ENCODE data around the gene TNIK. TPM values are rescaled to one million over a fixed set of nuclear protein-coding genes. Genes with fewer than 3 reads are reported as not detected.

TNIK gene
- total RNA-seq, 4 donors from 2014 or later = 32.9 to 52.0 (median 40.2) TPM

DNA sequence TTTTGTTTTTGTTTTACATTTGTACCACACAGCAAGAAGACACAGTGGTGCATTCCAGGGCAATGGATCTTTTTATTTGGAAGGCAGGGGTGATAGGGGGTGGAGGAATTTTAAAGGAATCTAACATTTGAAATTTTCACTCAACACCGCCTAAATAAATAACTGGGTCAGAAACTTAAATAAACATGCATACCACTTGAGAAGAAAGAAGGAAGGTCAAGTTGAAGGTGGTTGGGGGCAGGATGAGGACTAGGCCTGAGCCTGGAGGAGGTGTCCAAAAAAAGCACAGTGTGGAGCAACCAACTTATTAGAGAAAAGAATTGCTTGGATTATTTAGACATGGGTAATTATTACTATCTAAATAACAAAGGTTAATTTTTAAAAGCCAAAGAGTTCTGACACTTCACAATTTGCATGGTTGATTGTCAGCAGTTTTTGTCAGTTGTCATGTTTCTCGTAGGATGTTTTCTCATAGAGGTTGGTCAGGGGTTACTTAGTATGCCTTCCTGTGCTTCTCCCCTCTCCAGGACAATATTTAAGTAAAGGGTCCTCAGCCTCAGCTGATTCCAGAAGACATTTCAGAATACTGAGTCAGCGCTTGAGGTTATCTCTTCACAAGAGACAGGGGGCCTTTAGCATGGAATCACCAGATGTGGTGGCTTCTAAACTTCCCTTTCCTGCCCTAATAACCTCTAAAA is 260.0 kb downstream of the TNIK start:
- Histone ChIP-seq H3K4me3 (no peak overlapping the region), H3K4me1 (no peaks in the 10 kb centered on the region), H3K27me3 (no peaks in the 10 kb centered on the region), H3K36me3 (no peaks in the 10 kb centered on the region), H3K9me3 (no peaks in the 10 kb centered on the region), H3K27ac (no peak overlapping the region)
- intact Hi-C loops (cut with DNase I; ENCODE audit: low total_unique reads) (no loop called here), in situ Hi-C loops (cut with MboI; ENCODE audit: low pct_ligation_motif_present in 1 of 4, low pct_unique_long_range_greater_than_20kb in 1 of 4, low sequenced_read_pairs in 3 of 4) (no loop called here)
- 82 to 93% methylated on average over 2 to 3 of the region's 3 CpGs for WGBS, 2 donors (ENCODE audit: low coverage in 1 of 2)
- TF ChIP-seq POLR2A (IDR thresholded peaks at IDR 0.05) = no peak
- TF ChIP-seq POLR2AphosphoS5 (IDR thresholded peaks at IDR 0.05) = no peak
- TF ChIP-seq, protein P1, sequence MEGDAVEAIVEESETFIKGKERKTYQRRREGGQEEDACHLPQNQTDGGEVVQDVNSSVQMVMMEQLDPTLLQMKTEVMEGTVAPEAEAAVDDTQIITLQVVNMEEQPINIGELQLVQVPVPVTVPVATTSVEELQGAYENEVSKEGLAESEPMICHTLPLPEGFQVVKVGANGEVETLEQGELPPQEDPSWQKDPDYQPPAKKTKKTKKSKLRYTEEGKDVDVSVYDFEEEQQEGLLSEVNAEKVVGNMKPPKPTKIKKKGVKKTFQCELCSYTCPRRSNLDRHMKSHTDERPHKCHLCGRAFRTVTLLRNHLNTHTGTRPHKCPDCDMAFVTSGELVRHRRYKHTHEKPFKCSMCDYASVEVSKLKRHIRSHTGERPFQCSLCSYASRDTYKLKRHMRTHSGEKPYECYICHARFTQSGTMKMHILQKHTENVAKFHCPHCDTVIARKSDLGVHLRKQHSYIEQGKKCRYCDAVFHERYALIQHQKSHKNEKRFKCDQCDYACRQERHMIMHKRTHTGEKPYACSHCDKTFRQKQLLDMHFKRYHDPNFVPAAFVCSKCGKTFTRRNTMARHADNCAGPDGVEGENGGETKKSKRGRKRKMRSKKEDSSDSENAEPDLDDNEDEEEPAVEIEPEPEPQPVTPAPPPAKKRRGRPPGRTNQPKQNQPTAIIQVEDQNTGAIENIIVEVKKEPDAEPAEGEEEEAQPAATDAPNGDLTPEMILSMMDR (IDR thresholded peaks at IDR 0.05) = no peak
- no peak for TF ChIP-seq EP300 (IDR thresholded peaks at IDR 0.05; ENCODE audit: low read depth)
- DNase-seq = no peak

- no peak overlapping the region for H3K27ac ChIP-seq
- no peaks in the 10 kb centered on the region for H3K4me1 ChIP-seq
- H3K4me3 ChIP-seq = no peak overlapping the region
- H3K9me3 ChIP-seq = no peaks in the 10 kb centered on the region
- intact Hi-C loops (cut with DNase I; ENCODE audit: low total_unique reads) (no loop called here), in situ Hi-C loops (cut with MboI; ENCODE audit: low pct_ligation_motif_present in 1 of 4, low pct_unique_long_range_greater_than_20kb in 1 of 4, low sequenced_read_pairs in 3 of 4) (no loop called here)
- no peak for DNase-seq
- H3K27me3 ChIP-seq = no peaks in the 10 kb centered on the region
- no peak for TF ChIP-seq EP300 (IDR thresholded peaks at IDR 0.05; ENCODE audit: low read depth)
- no peak for TF ChIP-seq POLR2A (IDR thresholded peaks at IDR 0.05)
- TF ChIP-seq, protein P1 (IDR thresholded peaks at IDR 0.05) = no peak
- TF ChIP-seq POLR2AphosphoS5 (IDR thresholded peaks at IDR 0.05) = no peak
- 84 to 100% methylated on average over 2 to 3 of the region's 3 CpGs for WGBS, 2 donors (ENCODE audit: low coverage in 1 of 2)
- H3K36me3 ChIP-seq = no peaks in the 10 kb centered on the region
Observed at GRCh38 chr3:171199473-171199829, 260.8 kb downstream of the TNIK start.

GRCh38 chr3:171198781-171199472 is 261.3 kb downstream of the TNIK start:
- in situ Hi-C loops (cut with MboI; ENCODE audit: low pct_ligation_motif_present in 1 of 4, low pct_unique_long_range_greater_than_20kb in 1 of 4, low sequenced_read_pairs in 3 of 4) (no loop called here), intact Hi-C loops (cut with DNase I; ENCODE audit: low total_unique reads) (no loop called here)
- H3K4me3 ChIP-seq = no peak overlapping the region
- no peaks in the 10 kb centered on the region for H3K9me3 ChIP-seq
- no peak for DNase-seq
- no peak for TF ChIP-seq POLR2A (IDR thresholded peaks at IDR 0.05)
- no peak for TF ChIP-seq EP300 (IDR thresholded peaks at IDR 0.05; ENCODE audit: low read depth)
- TF ChIP-seq POLR2AphosphoS5 (IDR thresholded peaks at IDR 0.05) = no peak
- TF ChIP-seq, protein P1 (IDR thresholded peaks at IDR 0.05) = no peak
- no peaks in the 10 kb centered on the region for H3K4me1 ChIP-seq
- H3K27me3 ChIP-seq = no peaks in the 10 kb centered on the region
- 80 to 83% methylated on average over 1 to 3 of the region's 3 CpGs for WGBS, 2 donors (ENCODE audit: low coverage in 1 of 2)
- H3K27ac ChIP-seq = no peak overlapping the region
- no peaks in the 10 kb centered on the region for H3K36me3 ChIP-seq

- H3K4me3 ChIP-seq = no peak overlapping the region
- H3K4me1 ChIP-seq = no peaks in the 10 kb centered on the region
- no peaks in the 10 kb centered on the region for H3K36me3 ChIP-seq
- H3K27me3 ChIP-seq = no peaks in the 10 kb centered on the region
- in situ Hi-C loops (cut with MboI; ENCODE audit: low pct_ligation_motif_present in 1 of 4, low pct_unique_long_range_greater_than_20kb in 1 of 4, low sequenced_read_pairs in 3 of 4) = no loop called here
- DNase-seq = no peak
- H3K9me3 ChIP-seq = no peaks in the 10 kb centered on the region
- TF ChIP-seq POLR2A (IDR thresholded peaks at IDR 0.05) (no peak), POLR2AphosphoS5 (IDR thresholded peaks at IDR 0.05) (no peak), EP300 (IDR thresholded peaks at IDR 0.05; ENCODE audit: low read depth) (no peak)
- TF ChIP-seq, protein P1 (IDR thresholded peaks at IDR 0.05) = no peak
- WGBS, 2 donors (ENCODE audit: low coverage in 1 of 2) = 88 to 92% methylated on average over 1 of the region's 1 CpG
- H3K27ac ChIP-seq = no peak overlapping the region
- intact Hi-C loops (cut with DNase I; ENCODE audit: low total_unique reads) = no loop called here
Observed at GRCh38 chr3:171195686-171196085, 264.5 kb downstream of the TNIK start.
